H1 (cell line): ENCODE data around the gene HSDL2.

Experiments used
- EZH2 ChIP-seq: fragments of 200-600 bp; sonication (generic); IDR thresholded peaks from 2 replicates; pipeline ENCODE4 v1.7.1; 2012; ENCODE audit warnings: low read depth, mild to moderate bottlenecking, moderate library complexity, low read length, inconsistent platforms; ENCODE audit not compliant: severe bottlenecking
- HDAC6 ChIP-seq: IDR thresholded peaks from one replicate; pipeline ENCODE4 v1.7.1; 2012; ENCODE audit warnings: low read depth, mild to moderate bottlenecking, inconsistent platforms, low read length, moderate library complexity
- KDM1A ChIP-seq: fragments of 200-600, 300-600 bp; sonication (generic); IDR thresholded peaks from 2 replicates; pipeline ENCODE4 v1.7.1; 2016; ENCODE audit warnings: mild to moderate bottlenecking, low read length, borderline replicate concordance
- NRF1 ChIP-seq: IDR thresholded peaks from 2 replicates; pipeline ENCODE4 v1.6.1; 2011; ENCODE audit warnings: mild to moderate bottlenecking, low read depth, low read length, improper control_type of control experiment
- POLR2A ChIP-seq, 2 experiments: IDR thresholded peaks; 1 replicate in 1 of 2; 2 replicates in 1 of 2; pipeline ENCODE4 v1.6.1; 2011; ENCODE audit warnings: low read depth in 2 of 2, low read length in 2 of 2, mild to moderate bottlenecking in 2 of 2; ENCODE audit errors: control extremely low read depth in 1 of 2
- POLR2AphosphoS5 ChIP-seq: IDR thresholded peaks from 2 replicates; pipeline ENCODE4 v1.6.1; 2011; ENCODE audit warnings: low read depth, low read length
- RXRA ChIP-seq: IDR thresholded peaks from 2 replicates; pipeline ENCODE4 v1.6.1; 2011; ENCODE audit warnings: low read depth, mild to moderate bottlenecking, low read length, moderate library complexity; ENCODE audit not compliant: insufficient read depth
- SIN3A ChIP-seq, 2 experiments: IDR thresholded peaks in 1 of 2; conservative IDR thresholded peaks in 1 of 2; 2 replicates each; pipeline ENCODE4 v1.6.1; 2011 to 2012; ENCODE audit warnings: low read length in 2 of 2, improper control_type of control experiment in 1 of 2, low read depth in 1 of 2, mild to moderate bottlenecking in 1 of 2
- SRF ChIP-seq: IDR thresholded peaks from 2 replicates; pipeline ENCODE4 v1.6.1; 2011; ENCODE audit warnings: mild to moderate bottlenecking, low read depth, low read length, moderate library complexity
- TCF12 ChIP-seq: IDR thresholded peaks from 2 replicates; pipeline ENCODE4 v1.6.1; 2011; ENCODE audit warnings: low read depth, mild to moderate bottlenecking, low read length
- YY1 ChIP-seq: IDR thresholded peaks from 2 replicates; pipeline ENCODE4 v1.6.1; 2011; ENCODE audit warnings: low read depth, mild to moderate bottlenecking, low read length
- TF ChIP-seq, protein P1 (sequence below), 3 experiments: IDR thresholded peaks; 1 replicate in 2 of 3; 2 replicates in 1 of 3; pipeline versions ENCODE4 v1.5.1 to v1.6.1; 2011; ENCODE audit warnings: low read length in 3 of 3, mild to moderate bottlenecking in 3 of 3, inconsistent platforms in 2 of 3, low read depth in 1 of 3, moderate library complexity in 1 of 3; ENCODE audit not compliant: insufficient read depth in 1 of 3; ENCODE audit errors: control extremely low read depth in 1 of 3
- TF ChIP-seq, protein P2 (sequence below): fragments of 300-600 bp; sonication (generic); IDR thresholded peaks from 2 replicates; pipeline ENCODE4 v1.7.1; 2012; ENCODE audit warnings: low read length, moderate library complexity, mild to moderate bottlenecking, inconsistent platforms; ENCODE audit not compliant: insufficient replicate concordance
- TF ChIP-seq, protein P3 (sequence below): IDR thresholded peaks from 2 replicates; pipeline ENCODE4 v1.6.1; 2012; ENCODE audit warnings: inconsistent platforms

DNA sequence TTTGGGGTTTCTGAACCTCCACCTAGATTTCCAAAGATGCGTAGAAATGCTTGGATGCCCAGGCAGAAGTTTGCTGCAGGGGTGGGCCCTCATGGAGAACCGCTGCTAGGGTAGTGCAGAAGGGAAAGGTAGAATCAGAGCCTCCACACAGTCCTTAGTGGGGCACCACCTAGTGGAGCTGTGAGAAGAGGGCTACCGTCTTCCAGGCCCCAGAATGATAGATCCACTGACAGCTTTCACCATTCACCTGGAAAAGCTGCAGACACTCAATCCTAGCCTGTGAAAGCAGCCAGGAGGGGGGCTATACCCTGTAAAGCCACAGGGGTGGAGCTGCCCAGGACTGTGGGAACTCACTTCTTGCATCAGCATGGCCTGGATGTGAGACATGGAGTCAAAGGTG is 13.3 kb upstream of the HSDL2 start:
- TF ChIP-seq, protein P1, sequence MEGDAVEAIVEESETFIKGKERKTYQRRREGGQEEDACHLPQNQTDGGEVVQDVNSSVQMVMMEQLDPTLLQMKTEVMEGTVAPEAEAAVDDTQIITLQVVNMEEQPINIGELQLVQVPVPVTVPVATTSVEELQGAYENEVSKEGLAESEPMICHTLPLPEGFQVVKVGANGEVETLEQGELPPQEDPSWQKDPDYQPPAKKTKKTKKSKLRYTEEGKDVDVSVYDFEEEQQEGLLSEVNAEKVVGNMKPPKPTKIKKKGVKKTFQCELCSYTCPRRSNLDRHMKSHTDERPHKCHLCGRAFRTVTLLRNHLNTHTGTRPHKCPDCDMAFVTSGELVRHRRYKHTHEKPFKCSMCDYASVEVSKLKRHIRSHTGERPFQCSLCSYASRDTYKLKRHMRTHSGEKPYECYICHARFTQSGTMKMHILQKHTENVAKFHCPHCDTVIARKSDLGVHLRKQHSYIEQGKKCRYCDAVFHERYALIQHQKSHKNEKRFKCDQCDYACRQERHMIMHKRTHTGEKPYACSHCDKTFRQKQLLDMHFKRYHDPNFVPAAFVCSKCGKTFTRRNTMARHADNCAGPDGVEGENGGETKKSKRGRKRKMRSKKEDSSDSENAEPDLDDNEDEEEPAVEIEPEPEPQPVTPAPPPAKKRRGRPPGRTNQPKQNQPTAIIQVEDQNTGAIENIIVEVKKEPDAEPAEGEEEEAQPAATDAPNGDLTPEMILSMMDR (IDR thresholded peaks at IDR 0.05; ENCODE audit: control extremely low read depth in 1 of 3, insufficient read depth in 1 of 3, low read depth in 1 of 3, low read length in 3 of 3): peak; percentile 45 to 52 (median 45); a peak in 3 of 4 replicates
- no peak for TF ChIP-seq POLR2AphosphoS5
- no peak for TF ChIP-seq RXRA
- no peak for TF ChIP-seq SIN3A (conservative IDR thresholded peaks at IDR 0.05 in 1 of 2, IDR thresholded peaks at IDR 0.05 in 1 of 2; ENCODE audit: low read depth in 1 of 2, low read length in 2 of 2)
- TF ChIP-seq SRF: no peak
- TF ChIP-seq YY1: no peak
- TF ChIP-seq NRF1: no peak
- TF ChIP-seq HDAC6: no peak
- no peak for TF ChIP-seq POLR2A (IDR thresholded peaks at IDR 0.05; ENCODE audit: control extremely low read depth in 1 of 2, low read depth in 2 of 2, low read length in 2 of 2)
- no peak for TF ChIP-seq TCF12
- TF ChIP-seq EZH2: no peak
- TF ChIP-seq, protein P2, sequence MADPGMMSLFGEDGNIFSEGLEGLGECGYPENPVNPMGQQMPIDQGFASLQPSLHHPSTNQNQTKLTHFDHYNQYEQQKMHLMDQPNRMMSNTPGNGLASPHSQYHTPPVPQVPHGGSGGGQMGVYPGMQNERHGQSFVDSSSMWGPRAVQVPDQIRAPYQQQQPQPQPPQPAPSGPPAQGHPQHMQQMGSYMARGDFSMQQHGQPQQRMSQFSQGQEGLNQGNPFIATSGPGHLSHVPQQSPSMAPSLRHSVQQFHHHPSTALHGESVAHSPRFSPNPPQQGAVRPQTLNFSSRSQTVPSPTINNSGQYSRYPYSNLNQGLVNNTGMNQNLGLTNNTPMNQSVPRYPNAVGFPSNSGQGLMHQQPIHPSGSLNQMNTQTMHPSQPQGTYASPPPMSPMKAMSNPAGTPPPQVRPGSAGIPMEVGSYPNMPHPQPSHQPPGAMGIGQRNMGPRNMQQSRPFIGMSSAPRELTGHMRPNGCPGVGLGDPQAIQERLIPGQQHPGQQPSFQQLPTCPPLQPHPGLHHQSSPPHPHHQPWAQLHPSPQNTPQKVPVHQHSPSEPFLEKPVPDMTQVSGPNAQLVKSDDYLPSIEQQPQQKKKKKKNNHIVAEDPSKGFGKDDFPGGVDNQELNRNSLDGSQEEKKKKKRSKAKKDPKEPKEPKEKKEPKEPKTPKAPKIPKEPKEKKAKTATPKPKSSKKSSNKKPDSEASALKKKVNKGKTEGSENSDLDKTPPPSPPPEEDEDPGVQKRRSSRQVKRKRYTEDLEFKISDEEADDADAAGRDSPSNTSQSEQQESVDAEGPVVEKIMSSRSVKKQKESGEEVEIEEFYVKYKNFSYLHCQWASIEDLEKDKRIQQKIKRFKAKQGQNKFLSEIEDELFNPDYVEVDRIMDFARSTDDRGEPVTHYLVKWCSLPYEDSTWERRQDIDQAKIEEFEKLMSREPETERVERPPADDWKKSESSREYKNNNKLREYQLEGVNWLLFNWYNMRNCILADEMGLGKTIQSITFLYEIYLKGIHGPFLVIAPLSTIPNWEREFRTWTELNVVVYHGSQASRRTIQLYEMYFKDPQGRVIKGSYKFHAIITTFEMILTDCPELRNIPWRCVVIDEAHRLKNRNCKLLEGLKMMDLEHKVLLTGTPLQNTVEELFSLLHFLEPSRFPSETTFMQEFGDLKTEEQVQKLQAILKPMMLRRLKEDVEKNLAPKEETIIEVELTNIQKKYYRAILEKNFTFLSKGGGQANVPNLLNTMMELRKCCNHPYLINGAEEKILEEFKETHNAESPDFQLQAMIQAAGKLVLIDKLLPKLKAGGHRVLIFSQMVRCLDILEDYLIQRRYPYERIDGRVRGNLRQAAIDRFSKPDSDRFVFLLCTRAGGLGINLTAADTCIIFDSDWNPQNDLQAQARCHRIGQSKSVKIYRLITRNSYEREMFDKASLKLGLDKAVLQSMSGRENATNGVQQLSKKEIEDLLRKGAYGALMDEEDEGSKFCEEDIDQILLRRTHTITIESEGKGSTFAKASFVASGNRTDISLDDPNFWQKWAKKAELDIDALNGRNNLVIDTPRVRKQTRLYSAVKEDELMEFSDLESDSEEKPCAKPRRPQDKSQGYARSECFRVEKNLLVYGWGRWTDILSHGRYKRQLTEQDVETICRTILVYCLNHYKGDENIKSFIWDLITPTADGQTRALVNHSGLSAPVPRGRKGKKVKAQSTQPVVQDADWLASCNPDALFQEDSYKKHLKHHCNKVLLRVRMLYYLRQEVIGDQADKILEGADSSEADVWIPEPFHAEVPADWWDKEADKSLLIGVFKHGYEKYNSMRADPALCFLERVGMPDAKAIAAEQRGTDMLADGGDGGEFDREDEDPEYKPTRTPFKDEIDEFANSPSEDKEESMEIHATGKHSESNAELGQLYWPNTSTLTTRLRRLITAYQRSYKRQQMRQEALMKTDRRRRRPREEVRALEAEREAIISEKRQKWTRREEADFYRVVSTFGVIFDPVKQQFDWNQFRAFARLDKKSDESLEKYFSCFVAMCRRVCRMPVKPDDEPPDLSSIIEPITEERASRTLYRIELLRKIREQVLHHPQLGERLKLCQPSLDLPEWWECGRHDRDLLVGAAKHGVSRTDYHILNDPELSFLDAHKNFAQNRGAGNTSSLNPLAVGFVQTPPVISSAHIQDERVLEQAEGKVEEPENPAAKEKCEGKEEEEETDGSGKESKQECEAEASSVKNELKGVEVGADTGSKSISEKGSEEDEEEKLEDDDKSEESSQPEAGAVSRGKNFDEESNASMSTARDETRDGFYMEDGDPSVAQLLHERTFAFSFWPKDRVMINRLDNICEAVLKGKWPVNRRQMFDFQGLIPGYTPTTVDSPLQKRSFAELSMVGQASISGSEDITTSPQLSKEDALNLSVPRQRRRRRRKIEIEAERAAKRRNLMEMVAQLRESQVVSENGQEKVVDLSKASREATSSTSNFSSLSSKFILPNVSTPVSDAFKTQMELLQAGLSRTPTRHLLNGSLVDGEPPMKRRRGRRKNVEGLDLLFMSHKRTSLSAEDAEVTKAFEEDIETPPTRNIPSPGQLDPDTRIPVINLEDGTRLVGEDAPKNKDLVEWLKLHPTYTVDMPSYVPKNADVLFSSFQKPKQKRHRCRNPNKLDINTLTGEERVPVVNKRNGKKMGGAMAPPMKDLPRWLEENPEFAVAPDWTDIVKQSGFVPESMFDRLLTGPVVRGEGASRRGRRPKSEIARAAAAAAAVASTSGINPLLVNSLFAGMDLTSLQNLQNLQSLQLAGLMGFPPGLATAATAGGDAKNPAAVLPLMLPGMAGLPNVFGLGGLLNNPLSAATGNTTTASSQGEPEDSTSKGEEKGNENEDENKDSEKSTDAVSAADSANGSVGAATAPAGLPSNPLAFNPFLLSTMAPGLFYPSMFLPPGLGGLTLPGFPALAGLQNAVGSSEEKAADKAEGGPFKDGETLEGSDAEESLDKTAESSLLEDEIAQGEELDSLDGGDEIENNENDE: no peak
- TF ChIP-seq, protein P3, sequence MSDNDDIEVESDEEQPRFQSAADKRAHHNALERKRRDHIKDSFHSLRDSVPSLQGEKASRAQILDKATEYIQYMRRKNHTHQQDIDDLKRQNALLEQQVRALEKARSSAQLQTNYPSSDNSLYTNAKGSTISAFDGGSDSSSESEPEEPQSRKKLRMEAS: 0 out of 2 replicates have a peak, but pooled peaks have one; percentile 5
- no peak for TF ChIP-seq KDM1A
